ENCODE data around the gene DBX1.

Gene DBX1

GRCh38 chr11:20122131-20122530, 38.1 kb downstream of the DBX1 start:
- Histone ChIP-seq H3K36me3 (ENCODE audit: insufficient read depth, low read length) (no peaks in the 10 kb centered on the region), H3K79me2 (ENCODE audit: insufficient read depth, low read length) (no peaks in the 10 kb centered on the region), H3K4me3 (ENCODE audit: low read length, poor library complexity, severe bottlenecking) (no peak overlapping the region), H3K9me2 (replicated peaks; ENCODE audit: low read depth, low read length) (no peaks in the 10 kb centered on the region), H3F3A (ENCODE audit: low read depth) (no peaks in the 10 kb centered on the region), H3K4me2 (ENCODE audit: low read depth, low read length, poor library complexity, severe bottlenecking) (no peak overlapping the region), H3K4me1 (ENCODE audit: insufficient read depth, low read length, poor library complexity, severe bottlenecking) (no peaks in the 10 kb centered on the region), H3K9me3 (ENCODE audit: insufficient read depth, low read depth, low read length) (no peaks in the 10 kb centered on the region), H4K20me1 (ENCODE audit: insufficient read depth, low read length, poor library complexity, severe bottlenecking) (no peaks in the 10 kb centered on the region), H2AFZ (ENCODE audit: low read length) (no peak overlapping the region), H3K9ac (ENCODE audit: low read depth, low read length, poor library complexity, severe bottlenecking) (no peak overlapping the region), H3K27me3 (ENCODE audit: insufficient read depth, low read length, poor library complexity, severe bottlenecking) (no peaks in the 10 kb centered on the region)
- TF ChIP-seq CTCF (conservative IDR thresholded peaks at IDR 0.05; ENCODE audit: low read length), result no peak
- no peak for TF ChIP-seq EZH2phosphoT487 (IDR thresholded peaks at IDR 0.05; ENCODE audit: borderline replicate concordance)

- TF ChIP-seq EZH2phosphoT487 (IDR thresholded peaks at IDR 0.05; ENCODE audit: borderline replicate concordance) (no peak), CTCF (conservative IDR thresholded peaks at IDR 0.05; ENCODE audit: low read length) (no peak)
- Histone ChIP-seq H3K9me2 (replicated peaks; ENCODE audit: low read depth, low read length) (no peaks in the 10 kb centered on the region), H3K79me2 (ENCODE audit: insufficient read depth, low read length) (no peaks in the 10 kb centered on the region), H2AFZ (ENCODE audit: low read length) (no peak overlapping the region), H3F3A (ENCODE audit: low read depth) (no peaks in the 10 kb centered on the region), H4K20me1 (ENCODE audit: insufficient read depth, low read length, poor library complexity, severe bottlenecking) (no peaks in the 10 kb centered on the region), H3K4me2 (ENCODE audit: low read depth, low read length, poor library complexity, severe bottlenecking) (no peak overlapping the region), H3K4me3 (ENCODE audit: low read length, poor library complexity, severe bottlenecking) (no peak overlapping the region), H3K9ac (ENCODE audit: low read depth, low read length, poor library complexity, severe bottlenecking) (no peak overlapping the region), H3K4me1 (ENCODE audit: insufficient read depth, low read length, poor library complexity, severe bottlenecking) (no peaks in the 10 kb centered on the region), H3K27me3 (ENCODE audit: insufficient read depth, low read length, poor library complexity, severe bottlenecking) (no peaks in the 10 kb centered on the region), H3K36me3 (ENCODE audit: insufficient read depth, low read length) (no peaks in the 10 kb centered on the region), H3K9me3 (ENCODE audit: insufficient read depth, low read depth, low read length) (no peaks in the 10 kb centered on the region)
Measured at GRCh38 chr11:20120134-20120925, 39.9 kb downstream of the DBX1 start.

- no peaks in the 10 kb centered on the region for H4K20me1 ChIP-seq (ENCODE audit: insufficient read depth, low read length, poor library complexity, severe bottlenecking)
- no peak overlapping the region for H3K4me3 ChIP-seq (ENCODE audit: low read length, poor library complexity, severe bottlenecking)
- H3K27me3 ChIP-seq (ENCODE audit: insufficient read depth, low read length, poor library complexity, severe bottlenecking), result no peaks in the 10 kb centered on the region
- H3F3A ChIP-seq (ENCODE audit: low read depth), result no peaks in the 10 kb centered on the region
- H3K9ac ChIP-seq (ENCODE audit: low read depth, low read length, poor library complexity, severe bottlenecking), result no peak overlapping the region
- H2AFZ ChIP-seq (ENCODE audit: low read length), result no peak overlapping the region
- H3K79me2 ChIP-seq (ENCODE audit: insufficient read depth, low read length), result no peaks in the 10 kb centered on the region
- H3K9me3 ChIP-seq (ENCODE audit: insufficient read depth, low read depth, low read length), result no peaks in the 10 kb centered on the region
- H3K36me3 ChIP-seq (ENCODE audit: insufficient read depth, low read length), result no peaks in the 10 kb centered on the region
- H3K4me1 ChIP-seq (ENCODE audit: insufficient read depth, low read length, poor library complexity, severe bottlenecking), result no peaks in the 10 kb centered on the region
- TF ChIP-seq EZH2phosphoT487 (IDR thresholded peaks at IDR 0.05; ENCODE audit: borderline replicate concordance) (no peak), CTCF (conservative IDR thresholded peaks at IDR 0.05; ENCODE audit: low read length) (no peak)
- H3K4me2 ChIP-seq (ENCODE audit: low read depth, low read length, poor library complexity, severe bottlenecking), result no peak overlapping the region
- H3K9me2 ChIP-seq (replicated peaks; ENCODE audit: low read depth, low read length), result no peaks in the 10 kb centered on the region
Measured at GRCh38 chr11:20119315-20119714, 41.0 kb downstream of the DBX1 start.
